Activated T-helper 9 cell treated with anti-CD3 and anti-CD28 coated beads, Interleukin-2, amount 50 U/mL, for 16 hours (primary cell): ENCODE data around the gene NPC1.
"Not testable (repeated sequence)": the region's sequence is repeated elsewhere in the genome, so short reads cannot be mapped to it uniquely, and the experiment has no call there.

Experiments used
- DNase-seq: peaks from one replicate; pipeline ENCODE4 v3.0.0-alpha.2; 2020; ENCODE audit warnings: low read depth

The NPC1 gene

GRCh38 chr18:23523429-23524212 is 62.7 kb downstream of the NPC1 start:
- DNase-seq = no peak

DNA sequence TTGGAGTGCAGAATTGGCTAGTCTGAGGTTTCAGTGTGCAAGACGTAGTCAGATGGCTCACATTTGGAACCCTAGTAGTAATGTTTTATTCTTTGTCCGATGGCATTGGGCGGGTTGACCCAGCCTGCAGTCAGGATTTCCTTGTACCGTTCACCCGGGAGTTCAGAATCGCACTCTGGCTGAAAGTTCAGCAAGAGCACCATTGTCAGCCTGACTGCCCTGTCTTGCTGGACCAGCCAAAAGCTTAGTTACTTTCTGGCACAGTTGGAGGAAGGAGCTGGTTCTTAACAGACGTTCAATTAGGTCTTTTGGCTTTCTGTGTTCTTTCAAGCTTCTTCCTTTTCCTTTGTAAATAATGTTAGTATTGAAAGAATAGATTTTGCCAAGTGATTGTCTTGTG is 64.4 kb downstream of the NPC1 start:
- DNase-seq = no peak

GRCh38 chr18:23521271-23521670 is 65.0 kb downstream of the NPC1 start:
- no peak for DNase-seq

GRCh38 chr18:23519734-23520133 is 66.6 kb downstream of the NPC1 start:
- DNase-seq = no peak

DNA sequence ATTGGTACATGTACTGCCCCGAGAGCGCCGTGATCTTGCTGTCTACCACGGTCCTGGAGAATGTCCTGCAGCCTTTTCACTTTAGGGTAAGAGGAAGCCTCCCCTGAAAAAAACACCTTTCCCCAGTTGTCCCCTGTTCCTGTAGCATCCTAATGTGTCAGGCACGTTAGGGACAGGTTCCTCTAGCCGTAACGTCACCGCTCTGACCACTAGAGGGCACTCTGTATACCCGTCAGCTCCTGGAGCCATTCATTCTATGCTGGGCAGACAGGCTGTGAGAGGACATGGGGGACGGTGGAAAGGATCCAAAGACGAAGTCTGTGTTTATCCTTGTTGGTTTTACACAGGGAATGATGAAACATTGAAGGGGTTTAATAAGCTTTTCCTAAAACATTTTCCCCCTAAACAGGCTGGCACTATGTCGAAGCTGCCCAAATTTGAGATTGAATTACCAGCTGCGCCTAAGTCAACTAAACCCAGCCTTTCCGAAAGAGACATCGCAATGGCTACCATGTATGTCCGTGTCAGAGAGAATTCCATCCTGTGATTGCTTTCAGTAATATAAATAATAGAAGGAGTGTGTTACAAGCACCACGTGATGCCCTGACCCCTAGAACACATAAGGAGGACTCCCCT is 70.3 kb downstream of the NPC1 start:
- peak; percentile 49 for DNase-seq

DNA sequence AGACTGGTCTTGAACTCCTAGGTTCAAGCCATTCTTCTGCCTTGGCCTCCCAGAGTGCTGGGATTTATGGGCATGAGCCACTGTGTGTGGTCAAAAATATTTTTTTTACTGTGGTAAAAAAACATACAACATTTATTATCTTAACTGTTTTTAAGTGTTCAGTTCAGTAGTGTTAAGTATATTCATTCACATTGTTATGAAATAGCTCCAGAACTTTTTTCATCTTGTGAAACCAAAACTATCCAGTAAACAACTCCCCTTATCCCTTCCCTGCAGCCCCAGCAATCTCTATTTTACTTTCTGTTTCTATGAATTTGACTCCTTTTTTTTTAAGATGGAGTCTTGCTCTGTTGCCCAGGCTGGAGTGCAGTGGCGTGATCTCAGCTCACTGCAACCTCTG is 73.7 kb downstream of the NPC1 start:
- no peak for DNase-seq

DNA sequence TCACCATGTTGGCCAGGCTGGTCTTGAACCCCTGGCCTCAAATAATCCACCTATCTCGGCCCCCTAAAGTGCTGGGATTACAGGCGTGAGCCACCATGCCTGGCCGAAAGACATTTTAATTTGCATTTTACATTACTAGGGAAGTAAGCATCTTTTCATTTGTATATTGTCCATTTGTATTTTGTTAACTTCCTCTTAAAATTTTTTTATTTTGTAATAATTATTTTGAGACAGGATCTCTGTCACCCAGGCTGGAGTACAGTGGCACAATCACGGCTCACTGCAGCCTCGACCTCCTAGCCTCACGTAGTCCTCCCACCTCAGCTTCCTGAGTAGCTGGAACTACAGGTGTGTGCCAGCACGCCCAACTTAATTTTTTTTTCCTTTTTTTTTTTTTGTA is 74.1 kb downstream of the NPC1 start:
- not testable (repeated sequence) for DNase-seq

DNA sequence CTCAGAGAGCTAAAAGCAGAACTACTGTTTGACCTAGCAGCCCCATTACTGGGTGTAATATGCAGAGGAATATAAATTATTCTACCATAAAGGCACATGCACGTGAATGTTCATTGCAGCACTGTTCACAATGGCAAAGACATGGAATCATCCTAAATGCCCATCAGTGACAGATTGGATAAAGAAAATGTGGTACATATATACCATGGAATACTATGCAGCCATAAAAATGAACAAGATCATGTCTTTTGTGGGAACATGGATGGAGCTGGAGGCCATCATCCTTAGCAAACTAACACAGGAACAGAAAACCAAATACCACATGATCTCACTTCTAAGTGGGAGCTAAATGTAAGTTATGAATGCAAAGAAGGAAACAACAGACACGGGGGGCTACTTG is 75.4 kb downstream of the NPC1 start:
- DNase-seq = not testable (repeated sequence)

- no peak for DNase-seq
These were observed 79.9 kb downstream of the NPC1 start for GRCh38 chr18:23506393-23506792.

DNA sequence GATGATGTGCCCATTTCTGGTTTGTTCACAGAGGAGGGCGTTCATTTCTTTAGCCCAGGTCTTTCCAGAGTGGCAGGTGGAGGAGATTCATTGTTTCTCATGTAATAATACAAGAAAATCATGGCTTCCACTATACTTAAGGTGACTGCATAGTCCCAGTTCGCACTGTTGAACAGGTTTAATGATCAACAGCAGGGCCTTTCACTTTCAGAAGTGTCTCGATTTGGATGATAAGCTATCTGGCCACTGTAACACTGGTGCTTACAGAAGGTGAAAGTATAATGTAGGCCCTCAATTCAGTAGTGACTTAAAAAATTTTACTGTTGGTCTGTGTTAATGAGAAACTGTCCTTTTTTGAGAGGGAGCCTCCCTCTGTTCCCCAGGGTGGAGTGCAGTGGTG is 81.6 kb downstream of the NPC1 start:
- no peak for DNase-seq

DNA sequence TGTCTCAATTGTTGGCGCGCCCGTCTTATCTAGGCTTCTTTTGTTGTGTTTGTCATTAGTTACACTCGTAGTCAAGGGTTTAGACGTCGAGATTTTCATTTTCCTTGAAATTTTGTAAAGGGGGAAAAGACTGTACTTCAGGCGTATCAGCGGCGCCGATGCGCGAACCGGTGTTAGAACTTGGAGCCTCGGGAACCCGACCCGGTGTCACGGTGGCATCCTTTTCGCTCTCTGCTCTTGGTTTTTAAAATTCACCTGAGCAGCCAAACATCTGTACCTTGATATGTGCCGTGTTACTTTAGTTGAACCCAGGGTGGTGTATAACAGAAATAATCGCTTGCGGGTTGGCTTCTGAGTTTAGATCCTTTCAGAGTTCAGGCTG is 82.4 kb downstream of the NPC1 start:
- no peak for DNase-seq

DNA sequence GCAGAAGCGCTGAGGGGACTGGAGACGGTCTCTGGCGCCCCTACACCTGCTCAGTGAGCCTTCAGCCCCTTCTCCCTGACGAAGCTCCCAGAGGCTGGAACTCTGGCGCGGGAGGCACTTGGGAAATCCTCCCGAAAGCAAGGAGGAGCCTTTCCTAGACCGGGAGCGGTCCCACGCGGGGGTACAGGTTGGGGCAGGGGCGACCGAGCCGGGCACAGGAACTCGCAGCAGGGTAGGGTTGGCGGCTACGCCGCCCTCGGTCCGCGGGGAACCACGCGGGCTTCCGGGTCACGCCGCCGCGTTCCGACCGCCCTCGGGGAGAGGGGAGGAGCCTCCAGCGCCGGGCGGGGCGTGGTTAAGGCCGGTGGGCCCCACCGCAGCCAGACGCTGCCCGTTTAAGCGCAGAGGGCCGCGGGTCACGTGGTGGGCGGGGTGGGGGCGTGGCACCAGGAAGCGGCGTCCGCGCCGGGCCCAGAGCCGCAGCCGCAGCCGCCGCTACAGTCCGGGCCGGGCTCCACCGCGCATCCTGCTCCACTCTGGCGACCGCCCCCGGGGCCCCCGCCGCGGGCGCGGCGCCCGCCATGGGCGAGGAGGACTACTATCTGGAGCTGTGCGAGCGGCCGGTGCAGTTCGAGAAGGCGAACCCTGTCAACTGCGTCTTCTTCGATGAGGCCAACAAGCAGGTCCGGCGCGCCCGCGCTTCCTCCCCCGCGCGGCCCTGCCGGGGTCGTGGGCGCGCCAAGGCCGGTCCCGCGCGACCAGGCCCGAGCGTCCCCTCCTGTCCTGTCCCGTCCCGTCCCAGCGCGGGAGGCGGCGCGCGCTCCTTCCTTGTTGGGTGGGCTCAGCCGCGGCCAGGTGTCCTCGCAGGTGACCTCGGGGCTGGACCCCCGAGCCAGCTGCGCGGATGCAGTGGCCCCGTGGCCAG is 83.0 kb downstream of the NPC1 start, which contains the start of gene RMC1:
Gene RMC1 (plus strand): TSS at position 474 of the 925 bp plus-strand sequence. CDS start 108 bp downstream, at position 582.
- DNase-seq = peak; percentile 97

DNA sequence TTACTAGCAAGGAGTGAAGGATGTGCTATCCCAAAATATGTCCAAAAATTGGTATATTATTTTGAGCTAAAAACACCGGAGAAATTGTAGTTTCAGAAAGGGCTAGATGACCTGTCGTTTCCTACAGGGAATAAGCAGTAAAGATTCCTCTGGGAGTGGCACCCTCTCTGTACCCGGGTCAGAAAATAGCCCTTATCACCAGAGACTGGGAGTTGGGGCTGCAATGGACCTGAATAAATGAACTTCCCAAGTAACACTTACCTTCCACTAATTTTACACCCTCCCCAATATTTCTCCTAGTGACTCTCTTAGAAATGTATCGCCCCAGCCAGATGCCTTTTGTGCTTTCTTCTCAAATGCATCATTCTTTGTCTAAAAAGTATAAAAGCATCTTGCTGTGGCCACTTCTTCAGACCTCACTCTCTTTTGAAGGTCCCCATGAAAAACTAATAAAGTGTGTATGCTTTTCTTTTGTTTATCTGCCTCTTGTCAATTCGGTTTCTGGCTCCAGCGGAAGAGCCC is 83.7 kb downstream of the NPC1 start:
- no peak for DNase-seq

GRCh38 chr18:23501626-23502025 is 84.7 kb downstream of the NPC1 start:
- DNase-seq = no peak

DNA sequence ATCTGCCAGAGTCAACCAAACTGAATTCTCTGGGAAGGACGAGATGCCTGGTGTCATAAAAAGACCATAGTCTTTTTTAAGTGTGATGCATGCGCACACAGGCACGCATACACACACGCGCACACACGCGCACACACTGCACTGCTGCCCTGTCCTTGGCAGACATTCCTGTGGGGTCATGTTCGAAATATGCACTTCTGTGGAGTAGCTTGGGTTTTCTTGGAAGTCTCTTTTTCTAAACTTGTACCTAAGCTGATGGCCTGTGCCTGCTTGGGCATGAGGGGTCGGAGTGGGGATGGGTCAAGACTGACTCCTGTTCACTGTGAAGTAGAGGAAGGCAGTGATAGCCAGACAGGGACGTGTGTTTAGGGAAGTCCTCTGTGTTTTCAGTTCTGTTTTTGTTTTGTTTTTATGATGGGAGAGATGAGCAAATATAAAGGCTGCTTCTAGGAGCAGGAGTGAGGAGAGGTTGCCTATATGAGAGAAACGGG is 87.0 kb downstream of the NPC1 start:
- no peak for DNase-seq

- peak; percentile 48 for DNase-seq
These were observed 87.4 kb downstream of the NPC1 start for GRCh38 chr18:23498877-23499276.

DNA sequence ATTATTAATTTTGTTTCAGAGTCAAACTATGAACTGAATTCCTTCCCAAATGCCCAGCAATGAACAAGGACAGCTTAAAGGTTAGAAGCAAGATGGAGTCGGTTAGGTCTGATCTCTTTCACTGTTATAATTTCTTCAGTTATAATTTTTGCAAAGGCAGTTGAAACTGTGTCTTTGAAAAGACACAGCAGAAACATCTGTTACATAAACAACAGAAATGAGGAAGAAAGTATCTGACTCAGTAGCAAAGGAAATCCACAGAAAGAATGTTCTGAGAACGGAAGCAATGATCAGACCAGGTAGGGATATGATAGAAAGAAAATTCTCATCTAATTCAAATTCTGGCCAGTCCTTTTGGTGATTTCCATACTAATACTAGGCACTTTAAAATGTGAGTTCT is 88.2 kb downstream of the NPC1 start:
- no peak for DNase-seq

DNA sequence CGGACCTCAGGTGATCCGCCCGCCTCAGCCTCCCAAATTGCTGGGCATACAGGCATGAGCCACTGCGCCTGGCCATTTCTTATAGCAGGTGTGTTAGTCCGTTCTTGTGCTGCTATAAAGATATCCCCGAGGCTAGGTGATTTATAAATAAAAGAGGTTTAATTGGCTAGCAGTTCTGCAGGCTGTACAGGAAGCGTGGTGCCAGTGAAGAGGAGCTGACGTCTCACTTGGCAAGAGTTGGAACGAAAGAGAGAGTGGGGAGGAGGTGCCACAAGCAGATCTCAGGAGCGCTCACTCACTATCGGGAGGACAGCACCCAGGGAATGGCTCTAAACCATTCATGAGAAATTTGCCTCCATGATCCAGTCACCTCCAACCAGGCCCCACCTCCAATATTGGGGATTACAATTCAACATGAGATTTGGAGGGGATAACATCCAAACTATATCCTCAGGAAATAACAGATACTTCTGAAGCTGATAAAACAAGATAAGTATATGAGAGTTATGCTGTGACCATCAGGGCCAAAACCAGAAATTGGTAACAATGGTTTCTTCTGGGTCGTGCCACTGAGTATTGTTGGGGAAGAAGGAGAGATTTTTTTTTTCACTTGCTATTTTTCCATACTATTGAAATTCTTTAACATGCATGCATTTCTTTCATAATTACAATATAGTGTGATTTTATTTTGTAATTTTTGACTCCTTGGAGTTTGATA is 90.4 kb downstream of the NPC1 start:
- DNase-seq = no peak

DNA sequence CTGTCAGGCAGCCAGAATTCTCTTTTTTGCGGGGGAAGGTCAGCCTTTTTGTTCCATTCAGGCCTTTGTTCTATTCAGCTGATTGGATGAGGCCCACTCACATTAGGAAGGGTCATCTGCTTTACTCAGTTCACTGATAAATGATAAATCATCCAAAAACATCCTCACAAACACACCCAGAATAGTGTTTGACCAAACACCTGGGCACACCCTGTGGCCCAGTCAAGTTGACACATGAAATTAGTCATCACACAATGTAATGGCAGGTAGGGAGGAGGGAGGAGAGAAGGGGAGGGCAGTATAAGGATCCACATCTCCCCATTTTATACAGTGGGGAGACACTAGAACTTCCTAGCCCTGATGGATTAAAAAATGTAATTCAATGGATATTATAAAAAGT is 91.3 kb downstream of the NPC1 start:
- DNase-seq = no peak

- no peak for DNase-seq
These were observed 92.7 kb downstream of the NPC1 start for GRCh38 chr18:23493654-23494053.

- DNase-seq = not testable (repeated sequence)
These were observed 96.7 kb downstream of the NPC1 start for GRCh38 chr18:23489586-23489985.
